RPMI7951 (cell line): ENCODE data around the gene WNK2. TPM values are rescaled to one million over a fixed set of nuclear protein-coding genes. Genes with fewer than 3 reads are reported as not detected.
"Not testable (repeated sequence)": the region's sequence is repeated elsewhere in the genome, so short reads cannot be mapped to it uniquely, and the experiment has no call there.

Source experiments
- DNase-seq: peaks from one replicate; pipeline ENCODE4 v3.0.0-alpha.2; 2012; ENCODE audit warnings: low read depth
- total RNA-seq: library from RNA; depleted of rRNA; stranded (reverse); fragments of >200 nt; shearing (Covaris generic); gene quantifications from 2 replicates; pipeline ENCODE4 v1.2.3, GENCODE V29; 2014

WNK2 gene
- total RNA-seq, 1 experiment from 2014 or later = not detected

GRCh38 chr9:93329629-93330280, 145.8 kb downstream of the WNK2 start:
- DNase-seq = no peak

GRCh38 chr9:93332317-93332716, 148.4 kb downstream of the WNK2 start:
- DNase-seq = no peak

DNA sequence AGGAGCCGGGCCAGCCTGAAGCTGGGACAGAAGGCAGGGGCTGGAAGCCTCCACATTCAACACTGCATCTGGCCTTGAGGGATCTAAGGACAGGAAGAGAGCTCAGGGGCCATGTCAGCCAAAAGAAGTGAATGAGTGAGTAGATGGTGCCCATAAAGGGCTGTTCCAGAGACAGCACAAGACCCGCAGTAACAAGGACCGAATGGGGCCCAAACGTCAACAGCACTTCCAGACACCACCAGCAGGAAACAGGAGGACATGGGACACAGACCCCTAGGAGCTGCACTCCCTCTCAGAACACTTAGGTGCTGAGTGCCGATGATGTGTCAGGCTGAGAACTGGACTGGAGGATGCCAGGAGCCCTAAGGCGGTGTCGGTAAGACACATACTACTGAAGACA, 152.8 kb downstream of the WNK2 start:
- DNase-seq = no peak

- not testable (repeated sequence) for DNase-seq
Observed at GRCh38 chr9:93338196-93338595, 154.3 kb downstream of the WNK2 start.

DNA sequence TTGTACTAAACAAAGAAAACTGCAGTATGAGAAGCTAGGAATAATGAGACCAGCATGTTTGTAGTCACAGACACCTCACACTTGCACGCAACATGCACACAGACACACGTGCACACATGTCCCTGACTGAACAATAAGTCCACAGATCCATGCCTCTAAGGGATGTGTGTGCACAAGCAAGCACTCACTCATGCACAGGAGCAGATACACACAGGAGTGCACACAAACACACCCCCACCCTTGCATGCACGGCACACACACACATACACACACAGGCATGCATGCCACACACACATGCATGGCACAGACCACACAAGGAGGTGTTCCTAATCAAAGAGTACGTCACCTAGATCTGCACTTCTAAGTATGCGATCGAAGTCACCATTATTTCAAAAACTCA, 156.2 kb downstream of the WNK2 start:
- DNase-seq = no peak

GRCh38 chr9:93341820-93342219, 157.9 kb downstream of the WNK2 start:
- not testable (repeated sequence) for DNase-seq

- not testable (repeated sequence) for DNase-seq
Observed at GRCh38 chr9:93342428-93342827, 158.5 kb downstream of the WNK2 start.

- DNase-seq = no peak
Observed at GRCh38 chr9:93343663-93344062, 159.7 kb downstream of the WNK2 start.

DNA sequence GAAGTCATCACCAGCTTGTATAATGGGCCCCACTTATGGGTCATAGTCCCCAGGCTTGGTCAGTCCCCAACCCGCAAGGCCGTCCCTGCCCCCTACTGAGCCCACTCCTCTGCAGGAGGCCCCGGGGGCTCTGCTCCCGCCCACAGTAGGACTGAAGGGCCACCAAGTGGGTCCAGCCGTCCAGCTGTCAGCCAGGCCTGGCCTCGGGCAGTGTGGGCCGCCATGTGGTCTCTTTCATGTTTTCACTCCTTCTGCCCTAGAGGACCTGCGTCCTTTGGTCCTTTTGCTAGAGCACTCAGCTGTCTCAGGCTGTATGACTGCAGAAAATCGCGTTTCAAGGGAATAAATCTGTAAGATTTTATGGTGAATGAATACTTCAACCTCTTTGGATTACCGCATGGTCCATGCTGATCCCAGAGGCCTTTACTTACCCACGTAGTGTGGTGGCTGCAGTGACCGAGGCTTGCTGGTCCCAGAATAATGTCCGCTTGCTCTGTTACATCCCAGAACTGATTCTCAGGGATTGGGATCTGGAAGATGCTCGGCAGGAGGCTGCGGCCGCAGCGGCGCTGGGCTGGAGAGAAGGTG, 161.8 kb downstream of the WNK2 start:
- no peak for DNase-seq

DNA sequence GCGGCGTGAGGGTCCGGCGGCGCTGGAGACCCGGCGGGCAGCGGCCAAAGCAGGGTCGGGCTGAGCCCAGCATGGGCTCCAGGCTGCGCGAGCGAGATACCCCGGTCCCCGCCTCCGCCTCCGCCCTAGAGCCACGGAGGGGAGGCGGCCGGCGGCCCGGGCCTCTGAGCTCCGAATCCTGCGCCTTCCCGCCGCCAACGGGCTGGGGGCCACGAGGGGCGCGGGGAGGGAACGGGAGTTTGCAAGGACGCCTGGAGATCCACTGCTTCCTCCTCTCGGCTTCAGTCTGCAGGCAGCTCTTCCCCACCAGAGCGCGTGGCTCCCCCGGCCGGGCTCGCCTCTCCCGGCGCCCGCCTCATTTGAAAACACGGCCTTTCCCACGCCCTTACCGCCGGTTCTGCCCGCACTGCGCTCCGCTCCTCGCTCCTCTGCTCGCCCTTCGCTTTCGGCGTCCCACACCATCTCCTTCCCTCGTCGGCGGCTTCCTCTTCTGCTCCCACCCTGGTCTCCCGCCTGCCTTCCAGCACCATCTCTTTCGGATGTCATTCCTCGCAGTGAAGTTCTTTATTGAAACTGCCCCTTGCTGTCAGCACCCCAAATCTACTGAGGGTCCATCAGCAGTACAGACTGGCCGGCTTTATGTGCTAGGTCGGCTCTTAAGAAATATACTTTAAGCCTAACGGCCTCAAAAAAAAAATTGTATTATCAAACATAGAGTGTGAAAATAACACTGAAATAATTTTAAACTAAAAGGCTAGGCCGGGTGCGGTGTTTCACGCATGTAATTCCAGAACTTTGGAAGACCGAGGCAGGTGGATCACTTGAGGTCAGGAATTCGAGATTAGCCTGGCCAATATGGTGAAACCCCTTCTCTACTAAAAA, 162.5 kb downstream of the WNK2 start:
- no peak for DNase-seq

DNA sequence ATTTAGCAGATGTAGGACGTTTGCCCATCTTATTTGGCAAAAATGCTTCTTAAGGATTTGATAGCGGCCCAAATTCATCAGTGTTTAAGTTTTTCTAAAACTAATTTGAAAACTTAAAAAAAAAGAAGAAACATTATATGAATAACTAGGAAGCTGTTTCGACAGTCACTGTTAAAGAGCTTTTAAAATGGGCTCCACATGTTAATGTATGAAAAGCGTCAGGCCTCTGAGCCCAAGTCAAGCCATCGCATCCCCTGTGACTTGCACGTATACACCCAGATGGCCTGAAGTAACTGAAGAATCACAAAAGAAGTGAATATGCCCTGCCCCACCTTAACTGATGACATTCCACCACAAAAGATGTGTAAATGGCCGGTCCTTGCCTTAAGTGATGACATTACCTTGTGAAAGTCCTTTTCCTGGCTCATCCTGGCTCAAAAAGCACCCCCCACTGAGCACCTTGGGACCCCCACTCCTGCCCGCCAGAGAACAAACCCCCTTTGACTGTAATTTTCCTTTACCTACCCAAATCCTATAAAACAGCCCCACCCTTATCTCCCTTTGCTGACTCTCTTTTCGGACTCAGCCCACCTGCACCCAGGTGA, 163.5 kb downstream of the WNK2 start:
- not testable (repeated sequence) for DNase-seq

DNA sequence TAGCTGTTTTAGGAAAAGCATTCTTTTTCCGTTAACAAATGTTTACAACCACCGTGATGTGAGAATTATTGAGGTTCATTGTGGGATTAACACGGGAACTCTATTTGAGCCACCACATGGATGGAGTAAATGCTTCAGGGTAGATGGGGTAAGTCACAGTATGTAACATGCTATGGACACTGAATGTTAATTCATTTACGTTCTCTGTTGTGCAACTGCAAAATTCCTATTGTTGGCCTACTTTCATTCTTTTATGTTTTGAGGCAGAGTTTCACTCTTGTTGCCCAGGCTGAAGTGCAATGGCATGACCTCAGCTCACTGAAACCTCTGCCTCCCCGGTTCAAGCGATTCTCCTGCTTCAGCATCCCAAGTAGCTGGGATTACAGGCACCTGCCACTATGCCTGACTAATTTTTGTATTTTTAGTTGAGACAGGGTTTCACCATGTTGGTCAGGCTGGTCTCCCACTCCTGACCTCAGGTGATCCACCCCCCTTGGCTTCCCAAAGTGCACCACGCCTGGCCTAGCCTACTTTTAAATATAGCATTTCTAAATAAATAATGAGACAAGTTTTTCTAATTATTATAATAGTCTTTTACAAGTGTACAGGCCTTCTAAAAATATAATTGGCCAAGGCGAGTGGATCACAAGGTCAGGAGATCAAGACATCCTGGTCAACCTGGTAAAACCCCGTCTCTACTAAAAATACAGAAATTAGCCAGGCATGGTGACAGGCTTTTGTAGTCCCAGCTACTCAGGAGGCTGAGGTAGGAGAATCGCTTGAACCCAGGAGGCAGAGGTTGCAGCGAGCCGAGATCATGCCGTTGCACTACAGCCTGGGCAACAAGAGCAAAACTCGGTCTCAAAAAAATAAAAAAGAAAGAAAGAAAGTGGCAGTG, 169.7 kb downstream of the WNK2 start:
- DNase-seq = not testable (repeated sequence)

GRCh38 chr9:93354451-93354850, 170.5 kb downstream of the WNK2 start:
- DNase-seq = peak; percentile 1

- DNase-seq = no peak
Observed at GRCh38 chr9:93355827-93356226, 171.9 kb downstream of the WNK2 start.

GRCh38 chr9:93357649-93358048, 173.7 kb downstream of the WNK2 start:
- DNase-seq = no peak

DNA sequence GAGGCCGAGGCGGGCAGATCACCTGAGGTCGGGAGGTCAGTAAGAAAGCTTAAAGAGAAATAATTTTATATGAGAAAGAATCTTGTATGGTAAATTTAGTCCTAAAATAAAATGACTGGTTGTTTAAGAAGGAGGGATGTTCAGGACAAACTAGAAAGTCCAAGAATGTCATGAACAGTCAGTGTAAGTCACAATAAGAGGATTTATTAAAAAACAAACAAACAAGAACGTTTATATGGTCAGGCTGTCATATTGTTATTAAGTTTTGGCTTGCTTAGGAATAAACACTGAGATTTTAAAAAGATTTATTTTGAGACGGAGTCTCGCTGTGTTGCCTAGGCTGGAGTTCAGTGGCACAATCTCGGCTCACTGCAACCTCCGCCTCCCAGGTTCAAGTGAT, 176.0 kb downstream of the WNK2 start:
- not testable (repeated sequence) for DNase-seq

DNA sequence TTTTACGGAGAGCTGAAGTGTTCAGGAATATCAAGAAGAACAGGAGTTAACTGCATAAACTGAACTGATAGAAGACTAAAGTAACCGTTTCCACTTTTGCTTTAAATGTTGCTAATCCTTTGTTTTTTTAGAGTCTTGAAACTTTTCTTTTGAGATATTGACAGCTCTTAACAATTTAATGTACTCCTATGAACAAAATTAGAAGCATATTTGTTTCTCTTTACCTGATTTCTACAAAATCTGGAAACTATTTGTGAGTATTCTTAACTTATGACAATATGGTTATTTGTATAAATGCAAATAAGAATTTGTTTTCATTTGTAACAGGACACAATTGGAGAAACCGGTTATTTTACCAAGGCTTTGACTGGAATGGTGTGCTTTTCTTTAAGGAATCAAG, 178.1 kb downstream of the WNK2 start:
- no peak for DNase-seq

- DNase-seq = no peak
Observed at GRCh38 chr9:93364734-93365426, 180.9 kb downstream of the WNK2 start.

GRCh38 chr9:93365427-93366118, 181.6 kb downstream of the WNK2 start:
- no peak for DNase-seq

DNA sequence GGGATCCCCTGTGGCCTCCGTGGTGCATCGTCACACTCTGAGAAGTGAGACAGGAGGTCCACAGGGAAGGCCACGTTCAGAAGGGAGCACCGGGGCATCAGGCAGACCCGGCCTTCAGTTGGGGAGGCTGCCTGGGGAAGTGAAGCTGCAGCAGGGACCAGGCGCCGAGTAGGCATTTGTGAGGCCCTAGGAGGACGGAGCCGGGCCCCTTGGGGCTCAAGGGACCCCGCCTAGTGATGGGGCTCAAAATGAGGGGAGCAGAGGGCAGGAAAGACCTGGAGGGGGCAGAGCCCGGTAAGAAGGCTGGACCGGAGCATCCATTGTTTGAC, 182.1 kb downstream of the WNK2 start:
- DNase-seq = no peak
